Activated naive CD4-positive, alpha-beta T cell treated with anti-CD3 and anti-CD28 coated beads, Interleukin-2, amount 50 U/mL, for 24 hours (primary cell): ENCODE data around the gene FUT9.

Experiments used
- H3K27ac Mint-ChIP-seq: one replicate; pipeline ENCODE4 v1.8.0; 2021; ENCODE audit warnings: mild to moderate bottlenecking, mixed read lengths
- H3K27me3 Mint-ChIP-seq: one replicate; pipeline ENCODE4 v1.8.0; 2021; ENCODE audit warnings: mixed read lengths
- H3K36me3 Mint-ChIP-seq: one replicate; pipeline ENCODE4 v1.8.0; 2021; ENCODE audit warnings: mixed read lengths
- H3K4me1 Mint-ChIP-seq: one replicate; pipeline ENCODE4 v1.8.0; 2021; ENCODE audit warnings: mixed read lengths
- H3K4me3 Mint-ChIP-seq: one replicate; pipeline ENCODE4 v1.8.0; 2021; ENCODE audit warnings: mild to moderate bottlenecking, mixed read lengths
- H3K9me3 Mint-ChIP-seq: one replicate; pipeline ENCODE4 v1.8.0; 2021; ENCODE audit warnings: mixed read lengths

Gene FUT9

DNA sequence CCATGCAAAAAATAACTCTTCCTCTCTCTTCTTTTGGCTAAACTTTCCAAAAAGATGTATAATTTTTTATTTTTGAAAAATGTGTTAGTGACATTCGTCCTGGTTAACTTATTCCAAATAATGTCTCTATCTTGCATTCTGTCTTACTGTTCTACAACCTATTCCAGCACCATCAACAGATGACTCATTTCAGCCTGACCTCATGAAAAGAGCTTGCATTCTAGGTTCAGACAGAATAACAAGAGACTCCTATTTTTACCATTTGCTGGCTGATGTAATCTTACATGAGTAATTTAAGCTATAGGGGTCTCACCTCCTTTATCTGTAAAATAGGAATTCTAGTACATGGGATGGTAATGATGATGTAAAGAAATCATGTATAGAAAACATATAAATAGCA, 109.0 kb downstream of the FUT9 start:
- no peaks in the 10 kb centered on the region for H3K4me1 Mint-ChIP-seq
- no peak overlapping the region for H3K27ac Mint-ChIP-seq
- no peaks in the 10 kb centered on the region for H3K36me3 Mint-ChIP-seq
- H3K27me3 Mint-ChIP-seq, result no peaks in the 10 kb centered on the region
- peaks cover 5% of the 10 kb centered on the region for H3K9me3 Mint-ChIP-seq
- no peak overlapping the region for H3K4me3 Mint-ChIP-seq

DNA sequence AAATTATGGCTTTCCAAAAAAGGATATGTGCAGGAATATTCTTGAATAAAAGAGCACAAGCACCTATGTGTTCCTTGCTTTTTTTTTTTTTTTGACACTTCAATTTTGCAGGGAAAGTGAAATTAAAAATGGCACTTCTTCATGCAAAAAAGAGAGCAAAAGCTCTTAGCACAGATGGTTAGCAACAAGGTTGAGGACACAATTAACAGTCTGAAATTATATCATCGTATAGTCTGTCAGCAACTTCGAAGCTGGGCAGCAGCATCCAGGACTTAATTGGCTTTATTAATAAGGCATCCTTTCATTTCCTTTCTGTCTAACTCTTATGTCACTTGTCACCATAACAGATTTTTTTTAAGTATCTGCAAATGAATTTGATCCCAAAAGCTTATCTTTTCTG, 122.6 kb downstream of the FUT9 start:
- Mint-ChIP-seq H3K27ac (no peak overlapping the region), H3K27me3 (no peaks in the 10 kb centered on the region), H3K4me1 (no peaks in the 10 kb centered on the region), H3K36me3 (no peaks in the 10 kb centered on the region), H3K4me3 (no peak overlapping the region), H3K9me3 (no peaks in the 10 kb centered on the region)

DNA sequence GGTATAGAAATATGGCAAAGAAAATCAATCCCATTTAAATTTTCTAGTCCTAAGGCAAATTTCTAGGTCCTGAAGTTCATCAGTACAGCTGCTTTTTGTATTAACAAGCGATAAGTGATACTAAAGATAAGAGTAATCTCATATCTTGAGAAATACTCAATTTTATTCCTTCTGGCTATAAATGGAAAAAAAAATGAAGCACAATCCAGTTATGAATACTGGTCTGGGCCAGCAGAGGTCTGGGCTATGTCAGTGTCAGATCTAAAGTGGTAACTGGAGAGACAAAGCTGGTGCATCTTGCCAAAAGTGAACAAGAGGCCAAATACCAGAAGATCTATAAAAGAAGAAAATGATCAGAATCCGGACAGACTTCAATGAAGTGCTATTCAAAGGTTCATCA, 126.4 kb downstream of the FUT9 start:
- Mint-ChIP-seq H3K9me3 (no peaks in the 10 kb centered on the region), H3K27ac (no peak overlapping the region), H3K4me1 (no peaks in the 10 kb centered on the region), H3K27me3 (no peaks in the 10 kb centered on the region), H3K4me3 (no peak overlapping the region), H3K36me3 (no peaks in the 10 kb centered on the region)

DNA sequence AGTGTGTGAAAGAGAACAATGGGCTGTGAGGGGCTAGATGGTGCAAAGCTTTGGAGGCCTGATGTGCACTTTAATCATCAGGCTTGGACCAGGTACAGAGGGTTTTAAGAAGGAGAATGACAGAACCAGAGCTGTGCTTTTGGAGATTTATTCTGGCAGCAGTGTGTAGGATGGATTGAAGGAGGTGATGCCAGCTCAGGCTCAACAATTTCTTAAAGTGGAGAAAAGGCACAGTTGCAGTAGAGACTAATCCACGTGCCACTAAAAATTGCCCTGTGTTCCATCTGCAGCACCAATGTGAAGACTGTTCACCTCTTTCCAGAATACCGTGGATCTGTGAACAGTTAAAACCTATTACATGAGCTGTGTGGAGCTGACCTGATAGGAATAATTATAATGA, 134.7 kb downstream of the FUT9 start:
- Mint-ChIP-seq H3K27me3 (no peaks in the 10 kb centered on the region), H3K4me1 (no peaks in the 10 kb centered on the region), H3K36me3 (no peaks in the 10 kb centered on the region), H3K4me3 (no peak overlapping the region), H3K27ac (no peak overlapping the region), H3K9me3 (no peaks in the 10 kb centered on the region)

DNA sequence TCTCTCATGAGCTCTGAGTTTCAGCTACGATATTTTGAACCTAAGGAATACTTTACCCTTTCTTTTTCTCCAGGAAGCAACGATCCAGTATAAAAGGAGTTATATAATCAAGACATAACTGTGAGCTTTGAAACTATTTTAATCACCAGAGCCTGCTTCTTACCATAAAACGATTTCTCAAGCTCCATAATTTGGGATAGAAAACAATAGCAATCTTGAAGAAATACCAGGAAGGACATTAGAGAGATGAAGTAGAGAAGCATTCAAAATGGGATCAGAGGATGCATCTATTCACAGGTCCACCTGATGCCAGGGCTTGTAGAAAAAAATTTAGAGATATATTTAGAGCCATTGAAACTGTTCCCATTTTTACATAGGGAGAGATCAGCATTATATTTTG, 135.9 kb downstream of the FUT9 start:
- H3K4me3 Mint-ChIP-seq, result no peak overlapping the region
- no peaks in the 10 kb centered on the region for H3K4me1 Mint-ChIP-seq
- no peaks in the 10 kb centered on the region for H3K9me3 Mint-ChIP-seq
- H3K36me3 Mint-ChIP-seq, result no peaks in the 10 kb centered on the region
- no peaks in the 10 kb centered on the region for H3K27me3 Mint-ChIP-seq
- H3K27ac Mint-ChIP-seq, result no peak overlapping the region

GRCh38 chr6:96152114-96152708, 136.4 kb downstream of the FUT9 start:
- Mint-ChIP-seq H3K36me3 (no peaks in the 10 kb centered on the region), H3K27ac (no peak overlapping the region), H3K9me3 (no peaks in the 10 kb centered on the region), H3K27me3 (no peaks in the 10 kb centered on the region), H3K4me3 (no peak overlapping the region), H3K4me1 (no peaks in the 10 kb centered on the region)

DNA sequence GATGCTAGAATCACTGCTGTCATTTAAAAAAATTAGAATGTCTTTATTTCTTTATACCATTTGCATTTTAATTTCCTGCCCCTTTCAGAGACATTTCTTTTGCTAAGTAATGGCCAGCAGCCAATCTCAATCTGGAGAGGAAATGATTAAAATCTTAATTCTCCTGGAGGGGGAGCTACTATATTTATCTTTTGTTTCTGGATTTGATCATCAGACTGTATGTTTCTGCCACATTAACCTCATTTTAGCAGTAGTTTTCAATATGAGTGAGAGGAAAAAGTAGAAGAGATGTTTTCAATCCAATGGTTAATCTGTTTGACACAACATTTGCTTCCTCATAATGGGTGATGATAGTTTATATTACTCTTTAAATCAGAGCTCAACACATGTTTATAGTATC, 138.0 kb downstream of the FUT9 start:
- no peak overlapping the region for H3K27ac Mint-ChIP-seq
- no peak overlapping the region for H3K4me3 Mint-ChIP-seq
- no peaks in the 10 kb centered on the region for H3K4me1 Mint-ChIP-seq
- H3K9me3 Mint-ChIP-seq, result no peaks in the 10 kb centered on the region
- H3K36me3 Mint-ChIP-seq, result no peaks in the 10 kb centered on the region
- H3K27me3 Mint-ChIP-seq, result no peaks in the 10 kb centered on the region

DNA sequence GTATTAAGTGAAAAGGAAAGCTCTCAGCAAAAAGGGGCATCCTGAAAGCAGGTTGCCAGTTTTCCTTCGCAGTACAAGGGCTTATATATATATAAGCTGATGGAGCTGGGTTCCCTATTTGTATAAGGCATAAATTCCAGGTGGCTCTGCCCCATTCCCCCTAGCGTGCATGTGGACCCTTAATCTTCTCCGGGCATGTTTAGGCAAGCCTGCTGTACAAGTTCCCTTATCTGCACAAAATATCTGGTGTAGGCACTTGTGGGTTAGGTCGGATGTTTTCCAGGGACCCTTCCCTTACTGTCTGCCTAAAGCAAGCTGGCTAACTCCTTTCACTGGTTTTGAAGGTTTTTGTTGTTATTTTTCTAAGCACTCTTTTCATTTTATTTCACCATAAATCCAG, 140.7 kb downstream of the FUT9 start:
- Mint-ChIP-seq H3K4me3 (no peak overlapping the region), H3K27me3 (no peaks in the 10 kb centered on the region), H3K4me1 (no peaks in the 10 kb centered on the region), H3K36me3 (no peaks in the 10 kb centered on the region), H3K27ac (no peak overlapping the region), H3K9me3 (no peaks in the 10 kb centered on the region)

GRCh38 chr6:96157018-96157565, 141.3 kb downstream of the FUT9 start:
- Mint-ChIP-seq H3K36me3 (no peaks in the 10 kb centered on the region), H3K4me1 (no peaks in the 10 kb centered on the region), H3K4me3 (no peak overlapping the region), H3K9me3 (no peaks in the 10 kb centered on the region), H3K27me3 (no peaks in the 10 kb centered on the region), H3K27ac (no peak overlapping the region)

DNA sequence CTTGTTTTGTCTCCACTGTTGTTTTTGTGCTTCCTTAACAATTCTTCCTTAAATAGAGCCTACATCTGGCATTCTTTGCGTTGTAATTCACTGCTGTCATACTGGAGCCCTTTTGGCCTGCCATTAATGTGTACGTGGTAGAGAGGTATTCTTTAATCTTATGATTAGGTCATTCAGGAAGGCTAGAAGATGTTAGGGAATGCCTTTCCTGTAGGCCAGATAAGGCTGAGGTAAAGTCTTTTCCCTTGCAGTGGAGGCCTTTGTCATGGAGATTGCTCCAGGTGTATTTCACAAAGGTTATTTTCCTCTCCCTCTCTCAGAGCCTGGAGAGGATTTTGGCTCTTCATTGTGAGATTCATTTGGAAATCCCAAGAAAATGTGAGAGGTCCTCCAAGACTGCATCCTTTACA, 146.9 kb downstream of the FUT9 start:
- Mint-ChIP-seq H3K9me3 (no peaks in the 10 kb centered on the region), H3K27ac (no peak overlapping the region), H3K4me1 (no peaks in the 10 kb centered on the region), H3K27me3 (no peaks in the 10 kb centered on the region), H3K36me3 (no peaks in the 10 kb centered on the region), H3K4me3 (no peak overlapping the region)

DNA sequence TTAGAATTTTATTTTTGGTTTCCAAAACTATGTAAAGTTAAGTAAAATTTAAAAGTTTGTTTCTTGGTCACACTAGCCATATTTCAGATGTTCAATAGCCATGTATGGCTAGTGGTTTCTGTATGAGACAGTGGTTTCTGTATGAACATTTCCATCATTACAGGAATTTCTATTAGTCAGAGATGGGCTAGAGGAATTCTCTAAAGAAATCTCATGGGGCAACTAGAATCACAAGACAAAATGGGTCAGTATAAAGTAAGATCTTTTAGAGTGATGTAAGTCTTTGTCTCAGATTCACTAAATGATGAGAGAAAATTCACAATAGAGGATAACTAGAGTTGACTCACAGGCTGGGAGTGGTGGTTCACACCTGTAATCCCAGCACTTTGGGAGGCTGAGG, 149.0 kb downstream of the FUT9 start:
- no peaks in the 10 kb centered on the region for H3K9me3 Mint-ChIP-seq
- H3K4me1 Mint-ChIP-seq, result no peaks in the 10 kb centered on the region
- H3K27me3 Mint-ChIP-seq, result no peaks in the 10 kb centered on the region
- no peak overlapping the region for H3K27ac Mint-ChIP-seq
- H3K4me3 Mint-ChIP-seq, result no peak overlapping the region
- no peaks in the 10 kb centered on the region for H3K36me3 Mint-ChIP-seq

DNA sequence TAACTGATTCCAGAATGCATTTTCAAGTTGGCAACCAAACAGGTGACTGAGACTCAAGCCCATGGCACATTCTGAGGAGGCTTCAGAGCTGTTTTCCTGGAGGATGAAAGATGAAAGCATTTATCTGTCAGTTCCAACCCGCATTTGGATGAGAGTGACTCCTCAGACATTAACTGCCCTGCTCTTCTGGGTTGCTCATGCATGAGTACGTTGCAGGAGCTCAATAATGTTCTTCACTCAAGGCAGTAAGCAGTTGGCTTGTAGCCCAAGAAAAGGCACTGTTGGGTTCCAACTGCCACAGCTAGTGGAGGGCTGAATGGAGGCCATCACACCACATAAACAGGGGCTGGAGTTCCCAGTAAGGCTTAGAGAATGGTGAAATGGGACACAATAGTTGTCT, 155.3 kb downstream of the FUT9 start:
- no peaks in the 10 kb centered on the region for H3K27me3 Mint-ChIP-seq
- no peak overlapping the region for H3K27ac Mint-ChIP-seq
- no peaks in the 10 kb centered on the region for H3K4me1 Mint-ChIP-seq
- no peaks in the 10 kb centered on the region for H3K9me3 Mint-ChIP-seq
- H3K36me3 Mint-ChIP-seq, result no peaks in the 10 kb centered on the region
- no peak overlapping the region for H3K4me3 Mint-ChIP-seq

- H3K9me3 Mint-ChIP-seq, result no peaks in the 10 kb centered on the region
- no peaks in the 10 kb centered on the region for H3K27me3 Mint-ChIP-seq
- H3K4me1 Mint-ChIP-seq, result no peaks in the 10 kb centered on the region
- H3K27ac Mint-ChIP-seq, result no peak overlapping the region
- H3K4me3 Mint-ChIP-seq, result no peak overlapping the region
- H3K36me3 Mint-ChIP-seq, result no peaks in the 10 kb centered on the region
Observed at GRCh38 chr6:96184798-96185197, 169.0 kb downstream of the FUT9 start.

GRCh38 chr6:96186094-96186493, 170.3 kb downstream of the FUT9 start:
- H3K27me3 Mint-ChIP-seq, result peaks cover 2% of the 10 kb centered on the region
- peaks cover 3% of the 10 kb centered on the region for H3K9me3 Mint-ChIP-seq
- H3K4me1 Mint-ChIP-seq, result no peaks in the 10 kb centered on the region
- H3K36me3 Mint-ChIP-seq, result no peaks in the 10 kb centered on the region
- H3K27ac Mint-ChIP-seq, result no peak overlapping the region
- no peak overlapping the region for H3K4me3 Mint-ChIP-seq

- peaks cover 2% of the 10 kb centered on the region for H3K27me3 Mint-ChIP-seq
- H3K9me3 Mint-ChIP-seq, result peaks cover 3% of the 10 kb centered on the region
- H3K27ac Mint-ChIP-seq, result no peak overlapping the region
- no peak overlapping the region for H3K4me3 Mint-ChIP-seq
- H3K36me3 Mint-ChIP-seq, result no peaks in the 10 kb centered on the region
- no peaks in the 10 kb centered on the region for H3K4me1 Mint-ChIP-seq
Observed at GRCh38 chr6:96186516-96187195, 170.9 kb downstream of the FUT9 start.

- no peak overlapping the region for H3K27ac Mint-ChIP-seq
- H3K4me3 Mint-ChIP-seq, result no peak overlapping the region
- H3K9me3 Mint-ChIP-seq, result peaks cover 14% of the 10 kb centered on the region
- peaks cover 2% of the 10 kb centered on the region for H3K27me3 Mint-ChIP-seq
- no peaks in the 10 kb centered on the region for H3K36me3 Mint-ChIP-seq
- H3K4me1 Mint-ChIP-seq, result no peaks in the 10 kb centered on the region
Observed at GRCh38 chr6:96194675-96195074, 178.9 kb downstream of the FUT9 start.

GRCh38 chr6:96195272-96195671, 179.5 kb downstream of the FUT9 start:
- H3K9me3 Mint-ChIP-seq, result peaks cover 14% of the 10 kb centered on the region
- H3K27me3 Mint-ChIP-seq, result peaks cover 2% of the 10 kb centered on the region
- H3K36me3 Mint-ChIP-seq, result no peaks in the 10 kb centered on the region
- no peak overlapping the region for H3K27ac Mint-ChIP-seq
- no peak overlapping the region for H3K4me3 Mint-ChIP-seq
- no peaks in the 10 kb centered on the region for H3K4me1 Mint-ChIP-seq
